ENCODE results near the gene COMT. TPM values are rescaled to one million over a fixed set of nuclear protein-coding genes. Genes with fewer than 3 reads are reported as not detected.

Gene COMT
- total RNA-seq = 100 to 1,000 TPM; 136 to 475 (median 272) TPM

- peak within 1 kb of the TSS; percentile 92 to 98 (median 96) for H3K27ac ChIP-seq
- no peaks in the 10 kb centered on the region for H3K36me3 ChIP-seq
- DNase-seq (peak; percentile 70 to 95), ATAC-seq (ENCODE audit: low FRiP score in 2 of 2) (peak; percentile 89 to 94)
- TF ChIP-seq POLR2A (IDR thresholded peaks at IDR 0.05) = peak in 2 of 4 donors; percentile 49 to 79
- peak; percentile 54 to 56 for TF ChIP-seq POLR2AphosphoS5 (IDR thresholded peaks at IDR 0.05)
- TF ChIP-seq EP300 (IDR thresholded peaks at IDR 0.05) = no peak
- no peaks in the 10 kb centered on the region for H3K27me3 ChIP-seq
- peaks cover 28 to 62% (median 47%) of the 10 kb centered on the region in 4 donors for H3K4me1 ChIP-seq
- WGBS, 2 donors = 0 to 2% methylated on average over 6 to 27 of the region's 63 CpGs
- H3K4me3 ChIP-seq = peak within 1 kb of the TSS; percentile 58 to 89 (median 74)
- no peaks in the 10 kb centered on the region for H3K9me3 ChIP-seq
Observed at GRCh38 chr22:19941365-19942082, at the start of gene COMT, which contains the start of gene TXNRD2. COMT (plus strand) TSS chr22:19941772; CDS start chr22:19962527, 20,755 bp downstream. TXNRD2 (minus strand) TSS chr22:19941818; CDS start chr22:19941803, 15 bp downstream.

- whole genome bisulfite sequencing, 2 donors = 58 to 60% methylated on average over 20 to 22 of the region's 24 CpGs
Observed at GRCh38 chr22:19892257-19892879, 49.2 kb upstream of the COMT start.

GRCh38 chr22:19892925-19893324 lies 48.6 kb upstream of the COMT start:
- H3K4me3 ChIP-seq = no peak overlapping the region
- DNase-seq (no peak), ATAC-seq (ENCODE audit: low FRiP score in 2 of 2) (no peak)
- no peaks in the 10 kb centered on the region for H3K27me3 ChIP-seq
- H3K9me3 ChIP-seq = no peaks in the 10 kb centered on the region
- H3K27ac ChIP-seq = no peak overlapping the region
- 87 to 91% methylated on average over 8 to 13 of the region's 13 CpGs for WGBS, 2 donors
- TF ChIP-seq EP300 (IDR thresholded peaks at IDR 0.05) = no peak
- no peak for TF ChIP-seq CTCF (IDR thresholded peaks at IDR 0.05)
- TF ChIP-seq POLR2A (IDR thresholded peaks at IDR 0.05) = no peak
- no peak for TF ChIP-seq POLR2AphosphoS5 (IDR thresholded peaks at IDR 0.05)
- peaks cover 0 to 48% (median 22%) of the 10 kb centered on the region in 4 donors for H3K36me3 ChIP-seq
- peaks cover 8 to 20% (median 17%) of the 10 kb centered on the region in 4 donors for H3K4me1 ChIP-seq

More at GRCh38 chr22:19892257-19892879, 49.2 kb upstream of the COMT start:
- Histone ChIP-seq H3K4me1 (peaks cover 9 to 26% (median 20%) of the 10 kb centered on the region in 4 donors), H3K27ac (peak overlapping the region; percentile 11 to 61 (median 47)), H3K27me3 (no peaks in the 10 kb centered on the region), H3K4me3 (peak overlapping the region in 3 of 4 donors; percentile 12 to 31 (median 14)), H3K36me3 (peaks cover 0 to 43% (median 16%) of the 10 kb centered on the region in 4 donors), H3K9me3 (no peaks in the 10 kb centered on the region)
- DNase-seq (peak in 1 of 2 donors; percentile 77), ATAC-seq (ENCODE audit: low FRiP score in 2 of 2) (no peak)
- TF ChIP-seq CTCF (IDR thresholded peaks at IDR 0.05) = no peak
- TF ChIP-seq EP300 (IDR thresholded peaks at IDR 0.05) = no peak
- no peak for TF ChIP-seq POLR2A (IDR thresholded peaks at IDR 0.05)
- no peak for TF ChIP-seq POLR2AphosphoS5 (IDR thresholded peaks at IDR 0.05)

- H3K4me1 ChIP-seq = peaks cover 8 to 18% (median 17%) of the 10 kb centered on the region in 4 donors
- TF ChIP-seq CTCF (IDR thresholded peaks at IDR 0.05) = no peak
- TF ChIP-seq EP300 (IDR thresholded peaks at IDR 0.05) = no peak
- no peak for TF ChIP-seq POLR2A (IDR thresholded peaks at IDR 0.05)
- no peak for TF ChIP-seq POLR2AphosphoS5 (IDR thresholded peaks at IDR 0.05)
- no peak overlapping the region for H3K4me3 ChIP-seq
- ATAC-seq (ENCODE audit: low FRiP score in 2 of 2) (no peak), DNase-seq (peak in 1 of 2 donors; percentile 80)
- 90 to 96% methylated on average over 9 to 15 of the region's 15 CpGs for WGBS, 2 donors
- no peak overlapping the region for H3K27ac ChIP-seq
- peaks cover 0 to 51% (median 24%) of the 10 kb centered on the region in 4 donors for H3K36me3 ChIP-seq
- no peaks in the 10 kb centered on the region for H3K9me3 ChIP-seq
- H3K27me3 ChIP-seq = no peaks in the 10 kb centered on the region
Observed at GRCh38 chr22:19893363-19893762, 48.2 kb upstream of the COMT start.

All from upper lobe of left lung (tissue), 6 donors.